GM18519 (cell line): ENCODE data around the gene POLN.
"Not testable (repeated sequence)": the region's sequence is repeated elsewhere in the genome, so short reads cannot be mapped to it uniquely, and the experiment has no call there.

Experiments used
- ATAC-seq: cut with Tn5 transposase; IDR thresholded peaks from one replicate; pipeline ENCODE4 v1.9.1; 2021; ENCODE audit warnings: mild to moderate bottlenecking, moderate library complexity; ENCODE audit not compliant: unreplicated experiment, low FRiP score

The POLN gene

DNA sequence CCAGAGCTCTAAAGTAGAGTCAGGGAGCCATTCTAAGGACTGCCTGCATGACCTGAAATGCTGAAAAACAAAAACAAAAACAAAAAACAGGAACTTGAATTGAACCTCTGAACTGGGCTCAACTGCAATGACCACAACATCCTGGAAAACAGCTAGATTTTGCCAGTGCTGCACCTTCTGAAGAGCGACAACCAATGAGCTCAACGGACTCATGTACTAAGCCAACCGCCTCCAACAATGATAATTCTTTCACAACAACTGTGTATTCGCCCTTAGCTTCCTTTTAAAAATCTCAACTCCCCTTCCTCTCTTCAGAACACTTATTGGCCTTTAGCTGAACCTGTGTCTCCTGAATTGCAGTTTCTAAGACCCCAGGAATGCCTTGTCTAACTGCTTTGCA is 69.8 kb downstream of the POLN start:
- no peak for ATAC-seq

GRCh38 chr4:2168469-2169319 is 73.2 kb downstream of the POLN start:
- ATAC-seq, result no peak

DNA sequence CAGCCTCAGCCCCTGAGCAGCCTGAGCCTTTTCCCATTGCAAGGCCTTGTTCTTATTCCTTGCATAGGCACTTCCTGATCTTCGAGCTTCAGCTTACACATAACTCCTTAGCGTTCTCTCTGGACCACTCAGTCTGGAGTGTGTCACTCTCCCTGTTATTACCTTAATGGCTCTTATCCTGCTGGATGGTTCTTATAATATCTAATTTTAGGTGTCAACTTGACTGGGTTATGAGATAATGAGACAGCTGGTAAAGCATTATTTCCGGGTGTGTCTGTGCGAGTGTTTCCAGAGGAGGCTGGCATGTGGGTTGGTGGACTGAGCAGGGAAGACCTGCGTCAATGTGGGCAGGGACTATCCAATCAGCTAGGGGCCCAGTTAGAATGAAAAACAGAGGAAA is 75.7 kb downstream of the POLN start:
- no peak for ATAC-seq

DNA sequence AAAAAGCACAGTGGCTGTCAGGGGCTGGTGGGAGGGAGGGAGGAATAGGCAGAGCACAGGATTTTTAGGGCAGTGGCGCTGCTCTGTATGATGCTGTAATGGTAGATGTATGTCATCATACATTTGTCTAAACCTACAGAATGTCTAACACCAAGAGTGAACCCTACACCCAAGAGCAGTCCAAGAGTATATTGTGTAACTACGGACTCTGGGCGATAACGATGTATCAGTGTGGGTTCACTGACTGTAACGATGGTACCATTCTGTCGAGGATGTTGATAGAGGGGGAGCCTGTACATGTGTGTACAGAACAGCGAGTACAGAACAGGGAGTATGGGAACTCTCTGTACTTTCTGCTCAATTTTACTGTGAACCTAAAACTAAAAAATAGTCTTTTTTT is 76.5 kb downstream of the POLN start:
- ATAC-seq, result no peak

GRCh38 chr4:2163311-2163821 is 78.6 kb downstream of the POLN start:
- no peak for ATAC-seq

GRCh38 chr4:2161092-2161703 is 80.7 kb downstream of the POLN start:
- ATAC-seq, result not testable (repeated sequence)

DNA sequence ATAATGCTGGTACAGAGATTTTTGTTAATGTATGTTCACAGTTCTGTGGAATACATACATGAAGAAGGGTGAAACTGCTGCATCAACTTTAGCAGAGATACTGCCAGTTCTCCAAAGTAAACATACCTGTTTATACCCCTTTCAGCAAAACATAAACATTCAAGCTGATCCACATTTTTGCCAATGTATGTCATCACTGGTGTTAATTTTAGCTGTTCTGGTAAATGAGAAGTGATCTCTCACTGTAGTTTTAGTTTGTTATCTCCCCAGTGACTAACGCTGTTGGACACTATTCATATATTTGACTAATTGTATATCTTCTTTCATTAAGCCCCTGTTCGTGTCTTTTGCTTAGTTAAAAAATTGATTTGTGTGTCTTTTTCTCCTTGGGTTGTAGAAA is 82.0 kb downstream of the POLN start:
- no peak for ATAC-seq

GRCh38 chr4:2155246-2155645 is 86.7 kb downstream of the POLN start:
- ATAC-seq, result no peak

- ATAC-seq, result no peak
These were observed 87.6 kb downstream of the POLN start for GRCh38 chr4:2154215-2154740.

GRCh38 chr4:2151544-2151943 is 90.4 kb downstream of the POLN start:
- no peak for ATAC-seq

DNA sequence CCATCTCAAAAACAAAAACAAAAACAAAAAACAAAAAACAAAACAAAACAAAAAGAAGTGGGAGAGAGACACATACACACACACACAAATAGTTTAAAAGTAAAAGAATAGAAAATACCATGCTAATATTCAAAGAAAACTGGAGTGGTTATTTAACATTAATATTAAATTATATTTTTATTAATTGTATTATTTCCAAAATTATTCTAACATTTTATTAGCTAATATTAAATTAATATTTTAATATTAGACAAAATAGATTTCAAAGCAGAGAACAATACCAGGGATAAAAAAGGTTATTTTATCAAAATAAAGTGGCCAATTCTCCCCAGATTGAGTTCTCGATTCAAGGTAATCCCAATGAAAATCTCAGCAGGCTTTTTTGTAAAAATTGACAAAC is 91.8 kb downstream of the POLN start:
- ATAC-seq, result no peak

DNA sequence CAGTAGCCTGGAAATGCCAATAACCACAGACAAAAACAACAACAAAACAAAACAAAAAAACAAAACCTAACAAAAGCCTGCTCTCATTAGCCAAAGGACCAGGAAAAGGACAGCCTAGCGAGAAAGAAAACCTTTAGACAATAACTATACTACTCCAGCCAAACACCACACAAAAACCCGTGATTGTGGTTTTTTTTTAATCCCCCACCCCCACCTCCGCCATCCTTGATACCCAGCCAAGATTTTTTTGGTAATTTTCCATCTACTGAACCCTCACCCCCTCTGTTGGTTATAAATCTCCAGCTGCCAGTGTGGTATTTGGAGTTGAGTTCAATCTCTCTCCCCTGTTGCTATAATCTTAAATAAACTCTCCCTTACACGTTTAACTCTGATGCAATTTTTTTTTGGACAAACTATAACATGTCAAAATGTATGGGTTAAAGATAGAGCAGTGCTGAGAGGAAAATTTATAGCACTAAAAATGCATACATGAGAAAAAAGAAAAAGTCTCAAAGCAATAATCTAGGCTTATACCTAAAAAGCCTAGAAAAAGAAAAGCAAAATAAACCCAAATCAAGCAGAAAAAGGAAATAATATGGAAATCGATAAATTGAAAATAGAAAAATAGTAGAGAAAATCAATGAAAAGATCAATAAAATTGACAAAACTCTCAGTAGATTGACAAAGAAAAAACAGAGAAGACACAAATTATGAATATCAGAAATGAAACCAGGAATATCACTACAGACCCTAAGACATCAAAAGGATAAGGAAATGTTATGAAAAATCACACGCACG is 99.1 kb downstream of the POLN start:
- ATAC-seq, result no peak

GRCh38 chr4:2141762-2142451 is 100.0 kb downstream of the POLN start:
- ATAC-seq, result no peak

DNA sequence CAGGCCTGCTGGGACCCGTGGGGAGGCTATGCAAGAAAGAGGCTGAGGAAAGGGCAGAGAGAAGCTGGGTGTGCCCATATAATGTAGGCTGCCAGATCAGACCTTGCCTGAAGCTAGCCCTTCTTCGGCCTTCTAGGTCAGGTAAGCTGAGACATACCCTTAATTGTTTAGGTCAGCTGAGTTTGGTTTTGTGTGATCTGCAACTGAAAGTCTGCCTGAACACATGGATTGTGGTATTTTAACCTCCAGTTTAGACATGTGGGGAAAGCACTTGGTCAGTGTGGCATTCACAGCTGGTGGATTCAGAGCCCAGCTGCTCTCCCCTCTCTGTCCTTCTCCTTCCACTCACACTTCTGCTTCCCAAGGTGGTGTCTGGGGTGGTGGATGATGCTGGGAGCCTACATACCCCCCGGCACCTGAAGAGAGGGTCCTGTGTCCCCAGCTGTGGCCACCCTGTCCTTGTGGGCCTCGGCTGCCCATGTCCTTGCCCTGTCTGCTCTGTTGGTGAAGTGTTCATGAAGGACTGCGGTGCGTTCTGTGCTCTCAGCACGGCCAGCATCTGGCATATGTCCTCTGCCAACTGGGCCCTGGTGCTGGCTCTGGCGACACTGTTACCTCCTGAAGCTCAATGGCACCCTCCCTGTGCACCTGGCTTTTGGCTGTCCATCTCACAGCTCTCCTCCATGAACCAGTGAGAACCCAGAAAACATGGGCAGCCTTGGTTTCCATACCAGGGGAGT is 100.7 kb downstream of the POLN start:
- ATAC-seq, result no peak

DNA sequence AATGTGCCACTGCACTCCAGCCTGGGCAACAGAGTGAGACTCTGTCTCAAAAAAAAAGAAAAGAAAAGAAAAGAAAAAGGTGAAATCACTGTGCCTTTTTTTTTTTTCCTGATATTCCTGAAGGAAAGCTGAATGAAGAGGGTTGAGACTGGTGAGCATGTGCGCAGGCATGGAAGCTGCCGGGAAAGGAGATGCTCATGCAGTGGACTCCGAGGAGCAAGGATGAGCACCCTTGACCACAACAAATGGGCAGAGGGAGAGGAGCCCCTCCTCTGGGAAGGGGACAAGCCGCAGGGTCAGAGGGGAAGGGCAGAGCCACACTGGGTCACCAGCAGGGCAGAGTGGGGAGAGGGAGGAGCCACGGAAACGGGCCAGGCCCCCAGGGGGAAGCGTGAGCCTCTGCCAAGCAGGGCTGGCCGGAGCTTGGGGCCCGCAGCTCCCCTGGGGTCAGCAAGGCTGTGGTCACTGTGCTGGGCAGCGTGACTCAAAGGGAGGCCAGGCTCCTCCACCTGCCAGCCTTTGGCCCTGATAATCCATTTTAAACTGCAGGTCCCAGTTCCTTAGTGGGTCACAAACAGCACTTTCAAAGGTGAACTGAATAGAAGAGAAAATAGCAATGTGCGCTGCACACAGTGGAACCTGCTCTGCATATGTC is 102.9 kb downstream of the POLN start:
- no peak for ATAC-seq

DNA sequence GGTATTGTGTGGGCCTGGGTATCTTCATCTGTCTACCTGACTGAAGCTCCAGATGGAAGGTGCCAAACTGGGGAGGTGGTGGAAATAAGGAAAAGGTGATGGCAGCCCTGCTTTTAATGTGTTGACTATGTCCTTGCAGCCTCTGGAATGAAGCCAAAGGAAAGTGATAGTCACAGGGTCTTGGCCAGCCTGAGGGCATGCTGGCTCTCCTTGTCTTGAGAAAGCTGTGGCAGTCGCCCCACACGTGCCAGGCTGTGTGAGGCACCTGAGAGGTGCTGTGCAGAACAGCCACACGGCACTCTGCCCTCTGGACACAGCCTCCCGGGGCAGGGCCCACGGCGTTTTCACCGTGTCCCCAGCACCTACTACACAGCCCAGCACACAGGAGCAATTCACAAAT is 105.2 kb downstream of the POLN start:
- ATAC-seq, result no peak

- ATAC-seq, result no peak
These were observed 106.8 kb downstream of the POLN start for GRCh38 chr4:2135083-2135482.

- ATAC-seq, result no peak
These were observed 109.5 kb downstream of the POLN start for GRCh38 chr4:2132438-2132837.
